IMR-90 (cell line): ENCODE measurements around the gene CASZ1. TPM values are rescaled to one million over a fixed set of nuclear protein-coding genes. Genes with fewer than 3 reads are reported as not detected.
A peak's percentile ranks its signal among the peaks of the same experiment; 100 is the strongest.

ENCODE experiments used
- ATAC-seq: fragments of 200-7000 bp; cut with Tn5 transposase; 2 replicates; pipeline ENCODE4 v1.9.1; 2020; ENCODE audit warnings: low read depth, mild to moderate bottlenecking, moderate library complexity
- BruUV-seq: library from RNA; stranded (reverse); fragments of 400-500 nt; replicated peaks from 2 replicates; lab custom pipeline; 2021; lab: Mats Ljungman, UMichigan
- CTCF ChIA-PET: fragments of 300-600 bp; formaldehyde crosslinking; extraction: SDS; loops from one replicate; lab custom pipeline; 2021; ENCODE audit warnings: antibody characterized with exemption; lab: Yijun Ruan, JAX
- POLR2A ChIA-PET: fragments of 300-600 bp; sonication (Branson Sonifier 250); formaldehyde crosslinking; loops from one replicate; lab custom pipeline; 2022; ENCODE audit warnings: antibody characterized with exemption; ENCODE audit not compliant: unreplicated experiment; lab: Charles Lee
- DNase-seq: peaks from one replicate; pipeline ENCODE4 v3.0.0; 2013
- H2AFZ ChIP-seq: replicated peaks from 2 replicates; pipeline ENCODE3; 2013; ENCODE audit warnings: low read length, mild to moderate bottlenecking; ENCODE audit not compliant: poor library complexity
- H2AK5ac ChIP-seq: 2 replicates; pipeline ENCODE4 v1.6.1; 2013; ENCODE audit warnings: low read depth, low read length, inconsistent platforms
- H2AK9ac ChIP-seq: replicated peaks from 2 replicates; pipeline ENCODE3; 2013; ENCODE audit warnings: mild to moderate bottlenecking, low read depth, low read length, moderate library complexity; ENCODE audit not compliant: poor library complexity
- H2BK120ac ChIP-seq: 2 replicates; pipeline ENCODE4 v1.6.1; 2013; ENCODE audit warnings: low read depth, low read length, inconsistent platforms
- H2BK15ac ChIP-seq: 3 replicates; pipeline ENCODE4 v1.6.1; 2013; ENCODE audit warnings: low read depth, low read length, inconsistent platforms
- H2BK20ac ChIP-seq: 2 replicates; pipeline ENCODE4 v1.6.1; 2013; ENCODE audit warnings: low read depth, mild to moderate bottlenecking, inconsistent platforms, low read length, moderate library complexity
- H2BK5ac ChIP-seq: 2 replicates; pipeline ENCODE4 v1.6.1; 2013; ENCODE audit warnings: mild to moderate bottlenecking, low read depth, low read length, inconsistent platforms; ENCODE audit not compliant: poor library complexity, severe bottlenecking
- H3K14ac ChIP-seq: replicated peaks from 2 replicates; pipeline ENCODE4 v1.6.1; 2013; ENCODE audit warnings: low read depth, low read length, inconsistent platforms
- H3K18ac ChIP-seq: 2 replicates; pipeline ENCODE4 v1.6.1; 2013; ENCODE audit warnings: low read depth, low read length, control low read depth
- H3K23ac ChIP-seq: 2 replicates; pipeline ENCODE4 v1.6.1; 2013; ENCODE audit warnings: low read depth, low read length, inconsistent platforms
- H3K27ac ChIP-seq: 2 replicates; pipeline ENCODE4 v1.5.1; 2013; ENCODE audit warnings: mild to moderate bottlenecking, control low read depth, low read length; ENCODE audit not compliant: insufficient read depth
- H3K27me3 ChIP-seq: 2 replicates; pipeline ENCODE4 v1.6.1; 2013; ENCODE audit warnings: low read length; ENCODE audit not compliant: control insufficient read depth, insufficient read depth
- H3K36me3 ChIP-seq: 2 replicates; pipeline ENCODE4 v1.6.1; 2013; ENCODE audit warnings: low read length, mixed read lengths; ENCODE audit not compliant: control insufficient read depth, insufficient read depth
- H3K4ac ChIP-seq: 2 replicates; pipeline ENCODE4 v1.6.1; 2013; ENCODE audit warnings: low read depth, low read length, inconsistent platforms
- H3K4me1 ChIP-seq: 2 replicates; pipeline ENCODE4 v1.6.1; 2013; ENCODE audit warnings: low read length, mixed read lengths; ENCODE audit not compliant: control insufficient read depth, insufficient read depth
- H3K4me2 ChIP-seq: 2 replicates; pipeline ENCODE4 v1.6.1; 2013; ENCODE audit warnings: low read depth, mild to moderate bottlenecking, control low read depth, low read length, moderate library complexity
- H3K4me3 ChIP-seq: 2 replicates; pipeline ENCODE4 v1.5.1; 2013; ENCODE audit warnings: low read depth, mild to moderate bottlenecking, control low read depth, low read length, moderate library complexity; ENCODE audit not compliant: insufficient read depth
- H3K56ac ChIP-seq: 2 replicates; pipeline ENCODE4 v1.6.1; 2013; ENCODE audit warnings: low read length, inconsistent platforms; ENCODE audit not compliant: insufficient read depth; ENCODE audit errors: extremely low read depth
- H3K79me1 ChIP-seq, 2 experiments: 2 replicates each; pipeline ENCODE4 v1.6.1; 2013; ENCODE audit warnings: low read length in 2 of 2, inconsistent platforms in 1 of 2, low read depth in 1 of 2
- H3K9ac ChIP-seq: 2 replicates; pipeline ENCODE4 v1.6.1; 2013; ENCODE audit warnings: low read depth, low read length, control low read depth
- H3K9me1 ChIP-seq: 2 replicates; pipeline ENCODE4 v1.6.1; 2013; ENCODE audit warnings: low read length, inconsistent platforms; ENCODE audit not compliant: insufficient read depth
- H3K9me3 ChIP-seq: 2 replicates; pipeline ENCODE4 v1.6.1; 2013; ENCODE audit warnings: low read length; ENCODE audit not compliant: control insufficient read depth, insufficient read depth
- H4K20me1 ChIP-seq: 2 replicates; pipeline ENCODE4 v1.6.1; 2013; ENCODE audit warnings: low read length, inconsistent platforms; ENCODE audit not compliant: insufficient read depth
- H4K5ac ChIP-seq: 2 replicates; pipeline ENCODE4 v1.6.1; 2013; ENCODE audit warnings: mild to moderate bottlenecking, low read depth, low read length, control low read depth
- H4K8ac ChIP-seq, 2 experiments: 2 replicates each; pipeline ENCODE4 v1.6.1; 2013; ENCODE audit warnings: low read depth in 2 of 2, low read length in 2 of 2, control low read depth in 1 of 2, inconsistent platforms in 1 of 2
- H4K91ac ChIP-seq: 2 replicates; pipeline ENCODE4 v1.6.1; 2013; ENCODE audit warnings: low read depth, low read length, inconsistent platforms; ENCODE audit not compliant: insufficient read depth
- BHLHE40 ChIP-seq: fragments of 150-350 bp; IDR thresholded peaks from 2 replicates; pipeline ENCODE4 v1.6.1; 2016; ENCODE audit warnings: mild to moderate bottlenecking, low read depth, low read length
- FOS ChIP-seq: fragments of 150-350 bp; IDR thresholded peaks from 2 replicates; pipeline ENCODE4 v1.6.1; 2016; ENCODE audit warnings: low read depth, low read length
- MAFK ChIP-seq: IDR thresholded peaks from 2 replicates; pipeline ENCODE4 v1.6.1; 2012; ENCODE audit warnings: low read depth, low read length, improper control_type of control experiment
- MAZ ChIP-seq: IDR thresholded peaks from 2 replicates; pipeline ENCODE4 v1.6.1; 2012; ENCODE audit warnings: low read depth, mild to moderate bottlenecking, low read length, improper control_type of control experiment, moderate library complexity, borderline replicate concordance
- MXI1 ChIP-seq: IDR thresholded peaks from 2 replicates; pipeline ENCODE4 v1.6.1; 2012; ENCODE audit warnings: low read depth, mild to moderate bottlenecking, low read length, moderate library complexity, borderline replicate concordance
- NFE2L2 ChIP-seq: fragments of 150-350 bp; IDR thresholded peaks from 2 replicates; pipeline ENCODE4 v1.6.1; 2016; ENCODE audit warnings: low read depth, mild to moderate bottlenecking, low read length
- POLR2A ChIP-seq: IDR thresholded peaks from 2 replicates; pipeline ENCODE4 v1.6.1; 2012; ENCODE audit warnings: mild to moderate bottlenecking, low read depth, low read length
- RCOR1 ChIP-seq: IDR thresholded peaks from 2 replicates; pipeline ENCODE4 v1.6.1; 2012; ENCODE audit warnings: mild to moderate bottlenecking, low read length, improper control_type of control experiment; ENCODE audit not compliant: insufficient replicate concordance
- RFX5 ChIP-seq: IDR thresholded peaks from 2 replicates; pipeline ENCODE4 v1.8.0; 2012; ENCODE audit warnings: low read depth, mild to moderate bottlenecking, low read length, moderate library complexity
- SMC3 ChIP-seq: fragments of 150-350 bp; IDR thresholded peaks from 2 replicates; pipeline ENCODE4 v1.6.1; 2016; ENCODE audit warnings: low read depth, mild to moderate bottlenecking, antibody characterized with exemption, low read length, moderate library complexity
- whole genome bisulfite sequencing, 2 experiments: methylation state at CpG; one replicate each; pipeline versions ENCODE4 v1.1.5 to v1.1.7; 2013; ENCODE audit warnings: missing lambda C conversion rate in 2 of 2; ENCODE audit not compliant: insufficient read length in 1 of 2; ENCODE audit errors: extremely low coverage in 2 of 2; 5-methylcytosine and 5-hydroxymethylcytosine counted together
- dilution Hi-C: fragments of 300-500 bp; cut with HindIII; formaldehyde crosslinking; loops from one replicate; pipeline ENCODE4 v1.14.3; 2018; ENCODE audit warnings: low sequenced_read_pairs; ENCODE audit not compliant: unreplicated experiment
- in situ Hi-C: fragments of 300-500 bp; cut with MboI; formaldehyde crosslinking; loops from 3 replicates; pipeline ENCODE4 v1.14.3; 2019; ENCODE audit warnings: low sequenced_read_pairs, inconsistent platforms, mixed read lengths
- intact Hi-C: fragments of 100-400 bp; cut with micrococcal nuclease; formaldehyde crosslinking; loops from 2 replicates; pipeline ENCODE4 v1.10.0; 2022
- polyA plus RNA-seq, 3 experiments: library from polyadenylated mRNA; depleted of rRNA; stranded (reverse); fragments of >200 nt; gene quantifications; 2 replicates each; pipeline ENCODE4 v1.2.3, GENCODE V29; 2012; ENCODE audit warnings: low replicate concordance in 1 of 3
- total RNA-seq: library from RNA; depleted of rRNA; stranded (reverse); fragments of >200 nt; gene quantifications from 2 replicates; pipeline ENCODE4 v1.2.3, GENCODE V29; 2012
- TF ChIP-seq, protein P1 (sequence below): fragments of 150-350 bp; IDR thresholded peaks from 2 replicates; pipeline ENCODE4 v1.6.1; 2017; ENCODE audit warnings: mild to moderate bottlenecking, antibody characterized with exemption, low read length, low read depth
- TF ChIP-seq, protein P2 (sequence below): fragments of 150-350 bp; IDR thresholded peaks from 2 replicates; pipeline ENCODE4 v1.6.1; 2016; ENCODE audit warnings: low read depth, mild to moderate bottlenecking, low read length, moderate library complexity, borderline replicate concordance

CASZ1 gene
- total and polyA plus RNA-seq, 2 of the 4 experiments (the other 2 are of a cell fraction), result 0.18 to 0.24 TPM

DNA sequence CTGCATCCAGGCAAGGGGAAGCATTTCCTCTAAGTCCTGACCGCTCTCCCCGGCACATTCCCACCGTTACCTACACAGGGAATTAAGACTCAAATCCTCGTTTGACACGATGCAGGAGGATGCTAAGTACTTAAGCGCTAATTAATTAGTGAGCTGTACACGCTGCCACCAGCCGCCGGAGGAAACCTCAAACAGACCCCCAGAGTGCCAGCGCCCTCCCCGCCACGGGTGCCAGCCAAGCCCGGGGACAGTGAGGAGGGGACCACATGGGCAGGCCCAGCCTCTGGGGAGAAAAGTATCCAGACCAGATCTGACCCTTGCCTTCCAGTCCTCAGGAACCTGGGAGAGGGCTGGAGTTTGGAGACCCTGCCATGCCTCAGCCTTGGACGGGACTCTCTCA lies 17.4 kb upstream of the CASZ1 start:
- H4K5ac ChIP-seq, result no peak overlapping the region
- no peak overlapping the region for H4K8ac ChIP-seq
- no peak overlapping the region for H3K4ac ChIP-seq
- H2BK120ac ChIP-seq, result no peak overlapping the region
- CTCF ChIA-PET, result no interaction called here
- no peak overlapping the region for H2BK5ac ChIP-seq
- ATAC-seq (no peak), DNase-seq (no peak)
- H3K36me3 ChIP-seq, result no peaks in the 10 kb centered on the region
- no peak overlapping the region for H3K4me2 ChIP-seq
- intact Hi-C loops, result no loop called here
- H3K23ac ChIP-seq, result no peak overlapping the region
- no peak overlapping the region for H3K56ac ChIP-seq
- no peak overlapping the region for H3K14ac ChIP-seq
- no peaks in the 10 kb centered on the region for H3K4me1 ChIP-seq
- H2AK9ac ChIP-seq, result no peak overlapping the region
- dilution Hi-C loops, result no loop called here
- no peak overlapping the region for H2BK15ac ChIP-seq
- BruUV-seq, result no TSS peak
- in situ Hi-C loops, result no loop called here
- H2AFZ ChIP-seq, result peak overlapping the region; percentile 7
- POLR2A ChIA-PET, result no interaction called here
- H3K9me1 ChIP-seq, result no peaks in the 10 kb centered on the region
- no peak overlapping the region for H2BK20ac ChIP-seq
- no peak overlapping the region for H2AK5ac ChIP-seq
- H4K91ac ChIP-seq, result no peak overlapping the region
- WGBS, 2 experiments, result 100% methylated on average over 1 of the region's 14 CpGs; no CpG with 5 or more reads in 1 of the 2 experiments
- no peaks in the 10 kb centered on the region for H3K79me1 ChIP-seq
- H3K9ac ChIP-seq, result no peak overlapping the region
- H4K20me1 ChIP-seq, result no peaks in the 10 kb centered on the region; the same call in 1 of the 2 replicates
- H3K4me3 ChIP-seq, result no peak overlapping the region
- TF ChIP-seq, protein P1, sequence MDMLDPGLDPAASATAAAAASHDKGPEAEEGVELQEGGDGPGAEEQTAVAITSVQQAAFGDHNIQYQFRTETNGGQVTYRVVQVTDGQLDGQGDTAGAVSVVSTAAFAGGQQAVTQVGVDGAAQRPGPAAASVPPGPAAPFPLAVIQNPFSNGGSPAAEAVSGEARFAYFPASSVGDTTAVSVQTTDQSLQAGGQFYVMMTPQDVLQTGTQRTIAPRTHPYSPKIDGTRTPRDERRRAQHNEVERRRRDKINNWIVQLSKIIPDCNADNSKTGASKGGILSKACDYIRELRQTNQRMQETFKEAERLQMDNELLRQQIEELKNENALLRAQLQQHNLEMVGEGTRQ, result no peak
- TF ChIP-seq RFX5, result no peak
- TF ChIP-seq SMC3, result no peak
- TF ChIP-seq FOS, result no peak
- no peak for TF ChIP-seq RCOR1
- TF ChIP-seq MAZ, result no peak
- TF ChIP-seq NFE2L2, result no peak
- no peak for TF ChIP-seq BHLHE40
- TF ChIP-seq, protein P2, sequence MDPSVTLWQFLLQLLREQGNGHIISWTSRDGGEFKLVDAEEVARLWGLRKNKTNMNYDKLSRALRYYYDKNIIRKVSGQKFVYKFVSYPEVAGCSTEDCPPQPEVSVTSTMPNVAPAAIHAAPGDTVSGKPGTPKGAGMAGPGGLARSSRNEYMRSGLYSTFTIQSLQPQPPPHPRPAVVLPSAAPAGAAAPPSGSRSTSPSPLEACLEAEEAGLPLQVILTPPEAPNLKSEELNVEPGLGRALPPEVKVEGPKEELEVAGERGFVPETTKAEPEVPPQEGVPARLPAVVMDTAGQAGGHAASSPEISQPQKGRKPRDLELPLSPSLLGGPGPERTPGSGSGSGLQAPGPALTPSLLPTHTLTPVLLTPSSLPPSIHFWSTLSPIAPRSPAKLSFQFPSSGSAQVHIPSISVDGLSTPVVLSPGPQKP, result no peak
- no peak for TF ChIP-seq MAFK
- TF ChIP-seq MXI1, result no peak
- TF ChIP-seq POLR2A, result no peak
- H3K9me3 ChIP-seq, result no peaks in the 10 kb centered on the region
- H3K27ac ChIP-seq, result no peak overlapping the region
- H3K18ac ChIP-seq, result no peak overlapping the region
- peaks cover 71% of the 10 kb centered on the region for H3K27me3 ChIP-seq
